Measurements from ENCODE around the gene PSMC5. TPM values are rescaled to one million over a fixed set of nuclear protein-coding genes. Genes with fewer than 3 reads are reported as not detected.

PSMC5 gene
- total and polyA plus RNA-seq, 9 of the 15 experiments (the other 6 are each of a cell fraction or from before 2014, with no cell fraction given): 89.2 to 393 (median 161) TPM

DNA sequence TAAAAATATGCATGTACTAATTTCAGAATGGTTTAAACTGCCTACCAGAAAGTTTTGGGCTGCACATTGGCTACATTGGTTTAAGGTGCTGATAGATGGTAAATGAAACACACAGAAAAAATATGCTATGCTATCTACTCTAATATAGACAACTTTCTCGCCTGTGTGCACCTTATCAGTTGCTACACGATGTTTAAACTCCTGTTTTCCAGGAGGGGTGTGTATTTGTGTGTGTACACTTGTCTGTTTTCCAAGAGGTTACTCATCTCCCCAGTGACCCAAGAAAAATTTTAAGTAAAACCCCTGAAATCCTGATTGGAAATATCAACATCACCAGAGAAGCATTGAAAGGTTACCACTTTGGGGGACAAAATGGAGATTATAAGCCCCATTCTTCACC is 21.6 kb upstream of the PSMC5 start:
- Histone ChIP-seq H3K9me3 (replicated peaks; ENCODE audit: control insufficient read depth, insufficient read depth, low read depth, low read length) (no peaks in the 10 kb centered on the region), H3K4me2 (ENCODE audit: insufficient read depth, low read length) (no peak overlapping the region), H4K20me1 (replicated peaks; ENCODE audit: control insufficient read depth, insufficient read depth, low read length) (no peaks in the 10 kb centered on the region), H3K27me3 (ENCODE audit: control insufficient read depth in 2 of 2, insufficient read depth in 2 of 2, low read length in 2 of 2) (no peaks in the 10 kb centered on the region), H3K4me1 (replicated peaks in 1 of 2; ENCODE audit: control insufficient read depth in 2 of 2, insufficient read depth in 2 of 2, low read length in 2 of 2) (no peaks in the 10 kb centered on the region), H3K4me3 (no peak overlapping the region), H3K9me1 (ENCODE audit: control insufficient read depth, insufficient read depth, low read length) (no peaks in the 10 kb centered on the region), H2AFZ (ENCODE audit: low read depth, low read length) (no peak overlapping the region), H3K36me3 (ENCODE audit: control insufficient read depth, insufficient read depth, low read length) (peaks cover 95% of the 10 kb centered on the region), H3K79me2 (ENCODE audit: control insufficient read depth, insufficient read depth, low read length) (no peaks in the 10 kb centered on the region; the same call in 2 of the 3 replicates), H3K27ac (ENCODE audit: extremely low read depth, low read depth, low read length) (no peak overlapping the region), H3K9ac (ENCODE audit: insufficient read depth in 1 of 2, low read depth in 2 of 2, low read length in 2 of 2) (no peak overlapping the region)
- TF ChIP-seq ARID1B (IDR thresholded peaks at IDR 0.05) (no peak), ZNF76 (CRISPR knock-in tag; IDR thresholded peaks at IDR 0.05; ENCODE audit: borderline replicate concordance) (no peak), PHF20 (IDR thresholded peaks at IDR 0.05; ENCODE audit: partially characterized antibody) (no peak), ESRRB (CRISPR knock-in tag; IDR thresholded peaks at IDR 0.05; ENCODE audit: borderline replicate concordance) (no peak), GABPB1 (CRISPR knock-in tag; IDR thresholded peaks at IDR 0.05) (no peak), RUNX1 (IDR thresholded peaks at IDR 0.05; ENCODE audit: low read depth) (no peak), ARHGAP35 (IDR thresholded peaks at IDR 0.05; ENCODE audit: partially characterized antibody) (no peak), CHCHD3 (CRISPR knock-in tag; IDR thresholded peaks at IDR 0.05) (no peak), FOSL1 (tag; conservative IDR thresholded peaks at IDR 0.05) (no peak), SMARCE1 (IDR thresholded peaks at IDR 0.05) (no peak), PML (IDR thresholded peaks at IDR 0.05; ENCODE audit: low read length) (no peak), ZKSCAN1 (IDR thresholded peaks at IDR 0.05; ENCODE audit: low read depth, low read length) (no peak), ZNF395 (CRISPR knock-in tag; IDR thresholded peaks at IDR 0.05) (no peak), RFX7 (CRISPR knock-in tag; IDR thresholded peaks at IDR 0.05) (no peak)
- ChIA-PET POLR2A (interaction anchor here (1.7 kb wide), 1 partner anchor 22 kb away, joined by 4 read pairs; no protein-coding TSS in a partner anchor), CTCF (ENCODE audit: low intra/inter-chr PET ratio) (no interaction called here)
- intact Hi-C loops (cut with micrococcal nuclease): no loop called here
- TSS peak; percentile 21 for BruUV-seq (replicated peaks)
- FAIRE-seq: no peak
- WGBS (ENCODE audit: insufficient coverage, low coverage, missing lambda C conversion rate): 18% methylated on average over 2 of the region's 2 CpGs
- no peak for ATAC-seq
- DNase-seq (ENCODE audit: extremely low read depth in 1 of 4, low spot score in 3 of 4): no peak
- in situ Hi-C loops (cut with MboI): no loop called here

Data from K562 (cell line).